Heart left ventricle (tissue), 13 donors: ENCODE data around the gene RRBP1.

ENCODE experiments used
- POLR2A ChIP-seq, 2 donors: fragments of 450-650 bp; IDR thresholded peaks; one replicate each; pipeline ENCODE4 v1.6.1; 2017; ENCODE audit warnings: antibody characterized with exemption in 2 of 2, mild to moderate bottlenecking in 2 of 2, moderate library complexity in 2 of 2
- TF ChIP-seq, protein P1 (sequence below), 12 donors: fragments of 200-600 bp; sonication (generic) in 4 of 12; IDR thresholded peaks; one replicate each; pipeline versions ENCODE4 v1.5.0 to v1.8.0; 2018 to 2022; ENCODE audit warnings: antibody characterized with exemption in 12 of 12, mild to moderate bottlenecking in 5 of 12
- donor health status: ischemic (EF 13 %, LVEDD 7.1; RV severe dilation, severe dysfunction).
- donor health status: DM: no; HTN: yes; CAD: no.
- donor health status: DM: no; HTN: no; CAD: no.
- donor health status: ischemic (EF 25% LVEDD 6.9; RV normal size, moderate dysfunction).
- donor health status: ischemic (EF 25% LVEDD 5.7; RV mildly dilated, moderate dysfunction).
- donor health status: ischemic (EF 35%, LVEDD 5.7; RV mildly dilated, moderate dysfunction).
- donor health status: nonischemic (EF 11% LVEDD 7.7; RV severe dilation, severe dysfunction).
- donor health status: DM: yes; HTN: yes; CAD: no.
- donor health status: PGD.
- donor health status: ischemic (EF 29% LVEDD 5.4; RV normal size, mild dysfunction).
- donor health status: nonischemic (EF 23%, LVEDD 6.1; RV moderate dilation, normal function).

DNA sequence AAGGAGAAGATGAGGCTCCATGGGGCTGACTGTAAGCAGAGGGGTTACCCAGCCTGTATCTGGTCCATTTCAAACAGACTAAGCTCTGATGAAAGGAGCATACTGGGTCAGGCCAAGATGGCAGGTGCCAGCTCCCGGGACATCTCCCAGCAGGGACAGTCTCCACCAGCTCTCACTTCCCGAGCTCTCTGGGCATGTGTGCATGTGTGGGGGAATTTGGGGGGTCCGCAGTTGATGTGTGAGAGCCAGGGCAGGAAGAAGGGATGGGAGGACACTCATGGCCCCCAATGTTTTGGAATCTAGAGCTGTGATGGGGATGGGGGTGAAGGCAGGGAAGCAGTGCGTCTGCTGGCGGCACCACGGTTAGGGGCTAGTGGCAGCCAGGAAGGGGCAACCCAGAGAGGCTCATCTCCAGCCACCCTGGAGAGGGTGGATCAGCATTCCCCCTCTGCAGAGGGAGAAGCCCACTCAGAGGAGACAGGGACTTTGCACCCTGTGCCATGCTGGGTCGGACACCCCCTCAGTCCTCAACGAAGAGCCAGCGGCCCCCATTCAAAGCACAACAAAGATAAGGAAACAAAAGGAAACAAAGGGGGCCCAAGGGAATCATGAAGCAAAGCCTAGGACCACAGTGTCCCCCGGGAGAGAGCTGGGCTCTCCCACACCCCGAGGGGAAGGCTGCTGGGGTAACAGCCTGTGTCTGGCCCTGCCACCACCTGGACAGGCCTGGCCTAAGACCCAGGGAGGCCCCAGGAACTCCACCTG lies 59.8 kb downstream of the RRBP1 start:
- TF ChIP-seq, protein P1, sequence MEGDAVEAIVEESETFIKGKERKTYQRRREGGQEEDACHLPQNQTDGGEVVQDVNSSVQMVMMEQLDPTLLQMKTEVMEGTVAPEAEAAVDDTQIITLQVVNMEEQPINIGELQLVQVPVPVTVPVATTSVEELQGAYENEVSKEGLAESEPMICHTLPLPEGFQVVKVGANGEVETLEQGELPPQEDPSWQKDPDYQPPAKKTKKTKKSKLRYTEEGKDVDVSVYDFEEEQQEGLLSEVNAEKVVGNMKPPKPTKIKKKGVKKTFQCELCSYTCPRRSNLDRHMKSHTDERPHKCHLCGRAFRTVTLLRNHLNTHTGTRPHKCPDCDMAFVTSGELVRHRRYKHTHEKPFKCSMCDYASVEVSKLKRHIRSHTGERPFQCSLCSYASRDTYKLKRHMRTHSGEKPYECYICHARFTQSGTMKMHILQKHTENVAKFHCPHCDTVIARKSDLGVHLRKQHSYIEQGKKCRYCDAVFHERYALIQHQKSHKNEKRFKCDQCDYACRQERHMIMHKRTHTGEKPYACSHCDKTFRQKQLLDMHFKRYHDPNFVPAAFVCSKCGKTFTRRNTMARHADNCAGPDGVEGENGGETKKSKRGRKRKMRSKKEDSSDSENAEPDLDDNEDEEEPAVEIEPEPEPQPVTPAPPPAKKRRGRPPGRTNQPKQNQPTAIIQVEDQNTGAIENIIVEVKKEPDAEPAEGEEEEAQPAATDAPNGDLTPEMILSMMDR (IDR thresholded peaks at IDR 0.05) = no peak
- TF ChIP-seq POLR2A (IDR thresholded peaks at IDR 0.05) = no peak
